Mammary epithelial cell (primary cell): ENCODE results near the gene CEACAM5.

Experiments
- CTCF ChIP-seq, 2 donors: IDR thresholded peaks in 1 of 2; conservative IDR thresholded peaks in 1 of 2; 2 replicates each; pipeline ENCODE4 v1.5.1; 2011 to 2012; ENCODE audit warnings: inconsistent platforms in 2 of 2, low read length in 2 of 2, mild to moderate bottlenecking in 2 of 2, control low read depth in 1 of 2, low read depth in 1 of 2; ENCODE audit not compliant: insufficient read depth in 1 of 2; ENCODE audit errors: extremely low read depth in 1 of 2
- EZH2 ChIP-seq: IDR thresholded peaks from 2 replicates; pipeline ENCODE4 v1.6.1; 2012; ENCODE audit warnings: low read length, inconsistent platforms, borderline replicate concordance

GRCh38 chr19:41690801-41691065 lies 17.7 kb upstream of the CEACAM5 start:
- TF ChIP-seq CTCF (conservative IDR thresholded peaks at IDR 0.05 in 1 of 2, IDR thresholded peaks at IDR 0.05 in 1 of 2; ENCODE audit: extremely low read depth in 1 of 2, insufficient read depth in 1 of 2, low read depth in 1 of 2, low read length in 2 of 2): no peak
- no peak for TF ChIP-seq EZH2
